DMS153 (cell line): ENCODE results near the gene ACAD9.
"Not testable (repeated sequence)": the region's sequence is repeated elsewhere in the genome, so short reads cannot be mapped to it uniquely, and the experiment has no call there.

Experiments
- DNase-seq: peaks from one replicate; lab custom pipeline; 2025; lab: John Stamatoyannopoulos, UW

The ACAD9 gene

GRCh38 chr3:128879125-128879969, at the start of gene ACAD9:
TSS of gene ACAD9 (plus strand) at chr3:128879620. CDS start at chr3:128879692, 72 bp downstream.
- DNase-seq, result peak; percentile 97

GRCh38 chr3:128829925-128830625, 49.3 kb upstream of the ACAD9 start:
- not testable (repeated sequence) for DNase-seq

DNA sequence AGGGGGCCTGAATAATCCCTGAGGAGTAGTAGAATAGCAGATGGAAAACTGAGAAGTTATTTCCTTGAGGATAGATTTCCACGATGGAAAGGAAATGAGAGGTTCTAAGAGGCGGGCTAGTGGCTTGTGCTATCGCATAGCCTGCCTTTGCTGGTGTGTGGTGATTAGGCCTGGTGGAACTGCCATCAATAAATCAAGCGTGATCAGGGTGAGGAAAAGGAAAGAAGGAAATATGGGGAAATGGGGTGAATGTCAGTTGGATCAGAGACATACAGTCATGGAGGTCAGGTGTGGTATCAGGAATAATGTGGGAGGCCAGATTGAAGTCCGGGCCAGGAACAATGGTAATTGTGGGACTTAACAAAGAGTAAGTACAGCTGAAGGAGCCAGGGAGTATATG, 48.7 kb upstream of the ACAD9 start:
- not testable (repeated sequence) for DNase-seq

DNA sequence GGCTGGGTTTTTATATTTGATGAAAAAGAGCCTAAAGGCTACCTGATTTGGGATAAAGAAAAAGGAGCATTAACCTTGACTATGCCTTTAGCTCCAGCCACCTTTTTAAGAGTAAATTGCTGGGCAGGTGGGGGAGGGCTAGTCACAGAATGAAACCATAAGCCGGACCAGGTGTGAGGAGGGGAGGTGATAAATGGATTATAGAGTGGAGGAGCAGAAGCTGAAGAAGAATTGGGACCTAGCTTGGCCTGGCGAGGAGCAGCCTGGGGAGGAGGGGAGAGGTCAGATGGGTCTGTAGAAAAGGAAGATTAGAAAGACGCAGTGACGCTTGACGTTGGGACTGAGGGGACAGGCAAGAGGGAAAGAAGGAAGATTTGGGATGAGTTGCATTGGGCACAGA, 46.4 kb upstream of the ACAD9 start:
- DNase-seq, result not testable (repeated sequence)

GRCh38 chr3:128835096-128835495, 44.3 kb upstream of the ACAD9 start:
- DNase-seq, result no peak

- no peak for DNase-seq
Measured at GRCh38 chr3:128841926-128842920, 37.2 kb upstream of the ACAD9 start.

GRCh38 chr3:128844502-128844901, 34.9 kb upstream of the ACAD9 start:
- no peak for DNase-seq

- no peak for DNase-seq
Measured at GRCh38 chr3:128845119-128845777, 34.2 kb upstream of the ACAD9 start.

DNA sequence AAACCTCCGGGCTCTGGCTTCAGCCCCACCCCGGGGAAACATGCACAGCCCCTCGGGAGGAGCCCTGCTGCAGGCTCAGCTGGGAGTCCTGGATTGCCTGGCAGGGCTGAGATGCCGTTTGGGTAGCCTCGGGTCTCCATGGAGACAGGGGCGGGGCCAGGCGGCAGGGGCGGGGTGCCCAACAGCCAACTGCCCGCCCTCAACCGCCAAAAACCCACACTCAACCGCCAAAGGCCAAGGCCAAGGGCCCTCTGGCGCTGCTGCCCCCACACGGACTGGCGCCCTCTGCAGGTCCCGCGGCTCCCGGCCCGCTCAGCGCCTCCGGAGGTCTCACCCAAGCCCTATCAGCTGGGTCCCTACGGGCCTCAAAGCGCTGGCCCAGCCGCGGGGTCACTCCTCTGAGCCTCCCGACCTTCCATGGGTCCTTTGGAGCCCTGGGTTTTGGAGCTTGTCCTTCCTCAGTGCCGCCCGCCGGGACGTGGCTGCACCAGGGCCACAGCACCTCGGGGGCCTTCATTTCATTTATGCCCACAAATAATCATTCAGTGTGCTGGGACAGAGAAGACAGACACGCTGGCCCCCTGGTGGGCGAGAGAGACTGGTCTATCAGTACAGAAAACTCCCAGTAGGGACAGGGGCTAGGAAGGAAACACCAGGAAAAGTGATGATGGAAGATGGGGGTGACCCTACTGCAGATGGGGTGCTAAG, 33.5 kb upstream of the ACAD9 start:
- DNase-seq, result peak; percentile 73

DNA sequence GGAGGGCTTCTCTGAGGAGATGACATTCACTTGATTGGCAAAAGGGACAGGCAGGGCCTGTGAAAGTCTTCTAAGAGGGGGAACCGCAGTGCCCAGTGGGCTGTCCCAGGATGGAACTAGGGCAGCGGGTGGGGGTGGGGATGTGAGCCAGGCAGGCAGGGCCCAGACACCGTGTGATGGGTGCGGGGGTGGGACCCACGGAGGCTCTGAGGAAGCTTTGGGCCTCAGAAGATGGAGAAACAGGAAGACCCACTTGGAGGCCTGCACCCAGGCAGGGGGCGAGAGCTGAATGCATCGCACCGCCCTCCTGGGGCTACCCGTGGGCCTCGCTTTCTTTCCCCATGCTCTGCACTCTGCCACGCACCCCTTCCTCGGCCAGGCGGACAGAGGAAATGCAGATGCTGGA, 32.9 kb upstream of the ACAD9 start:
- DNase-seq, result no peak

DNA sequence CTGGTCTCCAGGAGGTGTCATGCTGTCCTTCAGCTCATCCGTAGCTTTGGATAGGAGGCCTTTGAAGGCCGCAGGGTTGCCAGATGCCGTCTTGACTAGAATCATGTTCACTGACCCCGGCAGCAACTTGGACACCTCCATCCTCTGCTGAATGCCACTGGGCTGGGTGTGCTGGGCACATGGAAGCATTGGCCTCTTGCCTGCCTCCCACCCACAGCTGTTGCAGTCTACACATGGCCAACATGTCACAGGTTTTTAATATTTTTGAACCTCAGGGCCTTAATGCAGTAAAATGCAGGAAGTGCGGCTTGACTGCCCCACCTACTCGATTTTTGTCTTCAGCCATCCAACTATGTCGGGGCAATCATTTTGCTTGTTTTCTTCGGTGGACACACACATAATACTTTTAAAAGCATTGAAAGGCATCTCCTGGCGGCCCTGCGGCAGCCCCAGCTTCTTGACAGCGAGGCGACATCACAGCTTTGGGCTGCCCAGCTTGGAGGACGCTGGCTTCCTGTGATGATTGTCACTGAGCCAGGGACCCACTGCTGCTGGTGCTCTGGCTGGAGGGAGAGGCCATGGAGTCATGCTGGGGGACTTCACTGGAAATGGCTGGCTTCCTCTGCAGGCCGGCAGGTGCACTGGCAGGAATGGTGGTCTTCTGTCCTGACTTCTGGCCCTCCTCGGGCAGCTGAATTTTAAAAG, 31.6 kb upstream of the ACAD9 start:
- no peak for DNase-seq

DNA sequence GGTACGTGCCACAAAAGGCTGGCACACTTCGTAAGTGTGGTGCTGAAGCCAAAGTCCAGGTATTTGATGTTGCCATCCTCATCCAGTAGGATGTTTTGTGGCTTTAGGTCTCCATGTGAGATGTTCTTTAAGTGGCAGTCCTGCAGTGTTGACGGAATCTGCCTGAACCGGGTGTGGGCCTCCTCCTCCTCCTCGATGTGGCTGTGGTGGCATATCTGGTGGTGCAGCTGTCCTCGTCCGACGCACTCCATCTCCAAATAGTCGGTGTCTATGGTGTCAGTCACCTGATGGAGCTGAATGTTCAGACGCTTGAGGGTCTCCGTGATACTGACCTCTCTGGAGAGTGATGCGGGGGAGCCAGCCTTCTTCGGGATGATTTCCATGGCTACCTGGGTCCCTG, 30.5 kb upstream of the ACAD9 start:
- DNase-seq, result no peak

DNA sequence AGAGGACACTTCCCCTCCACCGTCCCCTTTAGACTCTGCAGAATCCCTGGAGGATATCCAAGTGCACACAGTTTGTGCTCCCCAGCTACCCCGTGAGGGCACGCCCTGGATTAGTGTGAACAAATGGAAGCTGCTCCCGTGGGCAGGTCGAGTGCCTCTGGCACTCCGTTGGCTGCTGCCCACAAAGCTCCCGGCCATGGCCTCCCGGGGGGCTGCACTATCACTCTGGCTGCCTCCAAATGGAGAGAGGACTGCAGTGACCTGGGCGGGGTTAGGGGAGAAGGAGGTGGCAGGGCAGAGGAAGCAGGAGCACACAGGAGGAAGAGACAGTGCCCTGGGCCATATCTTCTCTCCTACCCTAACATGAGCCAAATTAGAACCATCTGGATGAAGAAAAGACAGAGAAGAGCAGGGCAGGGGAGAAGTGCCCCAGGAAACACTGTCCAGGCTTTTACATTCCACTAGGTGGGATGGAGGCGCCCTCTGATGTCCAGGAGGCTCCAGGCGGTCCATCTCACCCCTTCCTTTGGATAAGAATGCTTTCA, 29.4 kb upstream of the ACAD9 start:
- DNase-seq, result no peak

GRCh38 chr3:128850544-128850943, 28.9 kb upstream of the ACAD9 start:
- DNase-seq, result no peak

DNA sequence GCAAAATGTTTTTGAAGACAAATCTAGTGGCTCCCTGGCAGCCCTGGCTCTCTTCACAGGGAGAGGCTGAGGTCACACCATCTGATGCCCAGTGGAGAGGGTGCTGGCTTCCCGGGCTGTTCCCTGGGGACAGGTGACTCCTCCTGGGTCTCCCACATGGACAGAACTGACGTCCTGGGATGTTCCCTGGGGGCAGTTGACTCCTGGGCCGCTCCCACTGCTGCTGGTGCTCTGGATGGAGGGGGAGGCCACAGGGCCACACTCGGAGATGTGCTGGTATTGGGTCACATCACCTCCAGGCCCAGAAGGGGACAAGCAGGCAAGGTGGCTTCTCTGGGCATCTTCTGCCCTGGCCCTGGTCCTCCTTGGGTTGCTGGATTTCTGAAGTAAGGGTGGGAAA, 27.8 kb upstream of the ACAD9 start:
- no peak for DNase-seq

- no peak for DNase-seq
Measured at GRCh38 chr3:128853826-128854225, 25.6 kb upstream of the ACAD9 start.

- DNase-seq, result no peak
Measured at GRCh38 chr3:128854475-128854874, 24.9 kb upstream of the ACAD9 start.

DNA sequence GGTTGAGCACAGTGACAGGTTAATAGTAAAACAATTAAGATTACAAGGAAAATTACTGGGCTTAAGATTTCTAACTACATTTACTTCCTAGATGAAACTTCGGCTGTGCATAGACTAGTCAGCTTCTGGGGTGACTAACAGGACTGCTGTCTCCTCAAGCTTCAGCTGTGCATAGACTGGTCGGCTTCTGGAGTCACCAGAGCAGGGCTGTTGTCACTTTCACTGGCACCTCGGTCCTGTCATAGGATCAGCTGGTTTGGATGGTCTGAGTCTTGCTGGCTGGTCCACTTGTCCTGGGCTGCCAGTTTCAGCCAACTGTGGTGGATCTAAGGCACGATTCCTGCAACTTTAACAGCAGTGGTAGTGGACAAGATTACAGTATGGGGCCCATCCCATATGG, 23.9 kb upstream of the ACAD9 start:
- no peak for DNase-seq

DNA sequence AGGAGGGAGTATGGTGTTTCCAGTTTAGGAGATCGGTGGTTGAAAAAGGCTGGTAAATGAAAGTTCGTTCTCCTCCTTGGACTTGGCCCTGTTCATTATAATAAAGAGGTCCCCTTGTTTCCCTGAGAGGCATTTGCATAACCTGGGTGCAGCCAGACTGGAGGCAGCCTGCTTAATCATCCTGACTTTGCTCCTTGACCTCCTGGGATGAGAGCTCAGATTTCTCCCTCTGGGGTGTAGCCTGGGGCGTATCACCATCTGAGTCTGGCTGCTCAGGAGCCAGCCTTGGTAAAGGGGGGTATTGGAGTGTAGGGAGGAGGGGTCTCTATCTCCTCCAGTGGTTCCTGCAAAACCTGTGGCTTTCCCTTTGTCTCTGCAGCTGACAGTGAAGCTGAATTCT, 21.3 kb upstream of the ACAD9 start:
- no peak for DNase-seq

- no peak for DNase-seq
Measured at GRCh38 chr3:128859630-128860029, 19.8 kb upstream of the ACAD9 start.
